K562 (cell line): ENCODE measurements around the gene AP4S1. TPM values are rescaled to one million over a fixed set of nuclear protein-coding genes. Genes with fewer than 3 reads are reported as not detected.

Experiments used
- ATAC-seq: fragments of 200-7000 bp; cut with Tn5 transposase; 3 replicates; pipeline ENCODE4 v1.9.1; 2020; ENCODE audit warnings: moderate library complexity
- BruUV-seq: library from RNA; stranded (reverse); fragments of 400-500 nt; replicated peaks from 2 replicates; lab custom pipeline; 2021; lab: Mats Ljungman, UMichigan
- CTCF ChIA-PET: fragments of 300-600 bp; formaldehyde crosslinking; extraction: SDS; loops from one replicate; lab custom pipeline; 2021; ENCODE audit warnings: low intra/inter-chr PET ratio; lab: Yijun Ruan, JAX
- POLR2A ChIA-PET: fragments of 300-600, 350-650 bp; sonication (Branson Sonifier 250); formaldehyde crosslinking; extraction: SDS; loops from one replicate; lab custom pipeline; 2021; ENCODE audit warnings: antibody characterized with exemption, inconsistent platforms; lab: Yijun Ruan, JAX
- DNase-seq, 4 experiments: peaks; one replicate each; pipeline versions ENCODE4 v3.0.0 to v3.0.0-alpha.2; 2011 to 2018; ENCODE audit warnings: low spot score in 3 of 4, mixed read lengths in 3 of 4; ENCODE audit errors: extremely low read depth in 1 of 4
- FAIRE-seq: peaks from 2 replicates; lab custom pipeline; 2011; peaks lifted over from hg19 to GRCh38; lab: Jason Lieb, UNC
- H2AFZ ChIP-seq: 2 replicates; pipeline ENCODE4 v1.6.0; 2011; ENCODE audit warnings: low read depth, low read length, control low read depth, inconsistent platforms
- H3K27ac ChIP-seq: fragments of 200-600 bp; 3 replicates; pipeline ENCODE4 v1.8.0; 2011; ENCODE audit warnings: low read depth, mild to moderate bottlenecking, control low read depth, inconsistent platforms, low read length, moderate library complexity, mixed read lengths; ENCODE audit errors: extremely low read depth
- H3K27me3 ChIP-seq, 2 experiments: fragments of 300-600 bp in 1 of 2; 2 replicates in 1 of 2; 3 replicates in 1 of 2; pipeline versions ENCODE4 v1.6.0 to v1.8.0; 2011; ENCODE audit warnings: inconsistent platforms in 2 of 2, low read length in 2 of 2, mild to moderate bottlenecking in 1 of 2, mixed read lengths in 1 of 2, moderate library complexity in 1 of 2; ENCODE audit not compliant: control insufficient read depth in 2 of 2, insufficient read depth in 2 of 2
- H3K36me3 ChIP-seq: fragments of 300-600 bp; 3 replicates; pipeline ENCODE4 v1.8.0; 2011; ENCODE audit warnings: mild to moderate bottlenecking, low read length, inconsistent platforms; ENCODE audit not compliant: control insufficient read depth, insufficient read depth
- H3K4me1 ChIP-seq, 2 experiments: fragments of 200-600 bp in 1 of 2; replicated peaks in 1 of 2; 2 replicates in 1 of 2; 3 replicates in 1 of 2; pipeline versions ENCODE4 v1.5.1 to v1.8.0; 2011; ENCODE audit warnings: inconsistent platforms in 2 of 2, low read length in 2 of 2, mild to moderate bottlenecking in 1 of 2, mixed read lengths in 1 of 2, moderate library complexity in 1 of 2; ENCODE audit not compliant: control insufficient read depth in 2 of 2, insufficient read depth in 2 of 2
- H3K4me2 ChIP-seq: 2 replicates; pipeline ENCODE4 v1.6.1; 2011; ENCODE audit warnings: low read length, control low read depth, inconsistent platforms, mixed read lengths; ENCODE audit not compliant: insufficient read depth
- H3K4me3 ChIP-seq: fragments of 200-600 bp; sonication (generic), shearing (Covaris generic); 2 replicates; pipeline ENCODE4 v1.5.1; 2016; ENCODE audit warnings: control low read depth, inconsistent platforms
- H3K79me2 ChIP-seq: fragments of 200-600 bp; 3 replicates; pipeline ENCODE4 v1.8.0; 2011; ENCODE audit warnings: low read length, inconsistent platforms; ENCODE audit not compliant: control insufficient read depth, insufficient read depth
- H3K9ac ChIP-seq, 2 experiments: 2 replicates each; pipeline versions ENCODE4 v1.6.0 to v1.6.1; 2011; ENCODE audit warnings: low read depth in 2 of 2, low read length in 2 of 2, control low read depth in 1 of 2, inconsistent platforms in 1 of 2, mild to moderate bottlenecking in 1 of 2, mixed read lengths in 1 of 2; ENCODE audit not compliant: insufficient read depth in 1 of 2
- H3K9me1 ChIP-seq: one replicate; pipeline ENCODE4 v1.6.0; 2011; ENCODE audit warnings: inconsistent platforms, mild to moderate bottlenecking, low read length, moderate library complexity; ENCODE audit not compliant: control insufficient read depth, insufficient read depth
- H3K9me3 ChIP-seq: replicated peaks from 2 replicates; pipeline ENCODE4 v1.5.1; 2011; ENCODE audit warnings: low read depth, low read length, inconsistent platforms; ENCODE audit not compliant: control insufficient read depth, insufficient read depth
- H4K20me1 ChIP-seq: replicated peaks from 2 replicates; pipeline ENCODE4 v1.6.1; 2011; ENCODE audit warnings: low read length, inconsistent platforms, mixed read lengths; ENCODE audit not compliant: control insufficient read depth, insufficient read depth
- ADNP ChIP-seq: fragments of 200-800 bp; sonication (Bioruptor generic); IDR thresholded peaks from 2 replicates; pipeline ENCODE4 v1.6.1; 2016; ENCODE audit warnings: missing genetic modification characterization, missing compliant biosample characterization
- CTCFL ChIP-seq: IDR thresholded peaks from 2 replicates; pipeline ENCODE4 v1.6.1; 2011; ENCODE audit warnings: borderline replicate concordance, low read depth, mild to moderate bottlenecking, moderate library complexity, low read length; ENCODE audit not compliant: insufficient read depth, poor library complexity, severe bottlenecking
- HDAC3 ChIP-seq: fragments of 450-650 bp; IDR thresholded peaks from 2 replicates; pipeline ENCODE4 v1.6.1; 2018; ENCODE audit warnings: borderline replicate concordance, mild to moderate bottlenecking, moderate library complexity; ENCODE audit not compliant: partially characterized antibody
- ILF3 ChIP-seq: fragments of 450-650 bp; IDR thresholded peaks from 2 replicates; pipeline ENCODE4 v1.6.1; 2018; ENCODE audit warnings: antibody characterized with exemption, mild to moderate bottlenecking, moderate library complexity, borderline replicate concordance
- MYC ChIP-seq, 2 experiments: fragments of 250-450 bp in 1 of 2; sonication (Bioruptor Pico) in 1 of 2; IDR thresholded peaks; 2 replicates each; pipeline versions ENCODE4 v1.5.1 to v1.6.1; 2012 to 2021; ENCODE audit warnings: low read depth in 2 of 2, borderline replicate concordance in 1 of 2, improper control_type of control experiment in 1 of 2, low read length in 1 of 2, mild to moderate bottlenecking in 1 of 2, moderate library complexity in 1 of 2
- NONO ChIP-seq, 2 experiments: fragments of 200-400 bp in 1 of 2; fragments of 450-650 bp in 1 of 2; formaldehyde crosslinking in 1 of 2; IDR thresholded peaks; 2 replicates each; pipeline ENCODE4 v1.6.1; 2017; ENCODE audit warnings: low read depth in 2 of 2, mild to moderate bottlenecking in 2 of 2, moderate library complexity in 2 of 2, low read length in 1 of 2
- TEAD1 ChIP-seq, 2 experiments: fragments of 450-650 bp in 1 of 2; sonication (generic) in 1 of 2; formaldehyde crosslinking; IDR thresholded peaks; 2 replicates each; pipeline versions ENCODE4 v1.4.0 to v1.8.0; 2020 to 2022; ENCODE audit warnings: mild to moderate bottlenecking in 2 of 2, missing genetic modification reagents in 1 of 2
- ZHX1 ChIP-seq: fragments of 150-350 bp; conservative IDR thresholded peaks from 2 replicates; pipeline ENCODE4 v1.6.1; 2014; ENCODE audit warnings: low read length
- ZNF121 ChIP-seq: sonication (generic); formaldehyde crosslinking; conservative IDR thresholded peaks from 2 replicates; pipeline ENCODE4 v1.8.0; 2022; ENCODE audit warnings: missing genetic modification reagents
- ZNF3 ChIP-seq: fragments of 250-450 bp; sonication (Bioruptor Pico); IDR thresholded peaks from 2 replicates; pipeline ENCODE4 v1.5.0; 2021; ENCODE audit warnings: mild to moderate bottlenecking, moderate library complexity
- ZNF316 ChIP-seq: fragments of 450-650 bp; IDR thresholded peaks from 2 replicates; pipeline ENCODE4 v1.6.1; 2016
- ZNF384 ChIP-seq: IDR thresholded peaks from 2 replicates; pipeline ENCODE4 v1.6.1; 2012; ENCODE audit warnings: low read depth, low read length, improper control_type of control experiment
- WGBS: fragments of 100-300 bp; shearing (Covaris generic); methylation state at CpG from one replicate; pipeline ENCODE4 v1.1.6; 2016; ENCODE audit warnings: low coverage, mixed read lengths; ENCODE audit not compliant: insufficient coverage; ENCODE audit errors: missing lambda C conversion rate; 5-methylcytosine and 5-hydroxymethylcytosine counted together
- in situ Hi-C: fragments of 300-500 bp; cut with MboI; formaldehyde crosslinking; loops from 4 replicates; pipeline ENCODE4 v1.15.0; 2018; ENCODE audit warnings: inconsistent platforms, mixed read lengths
- intact Hi-C: fragments of 100-400 bp; cut with micrococcal nuclease; formaldehyde crosslinking; loops from 2 replicates; pipeline ENCODE4 v1.14.2; 2022
- polyA plus RNA-seq, 8 experiments: library from polyadenylated mRNA; depleted of rRNA in 4 of 8; stranded (reverse) in 5 of 8; unstranded in 3 of 8; fragments of >200 nt; fragmentation: Nextera tagmentation in 2 of 8; fragmentation: Illumina TruSeq in 1 of 8; extraction: Ambion mirVana in 2 of 8; extraction: Trizol in 1 of 8; gene quantifications; 2 replicates each; pipeline versions ENCODE4 v1.2.1 to v1.2.3, GENCODE V29; 2011 to 2014; ENCODE audit warnings: inconsistent platforms in 1 of 8, missing spikeins in 1 of 8
- total RNA-seq, 7 experiments: library from RNA; depleted of rRNA in 6 of 7; stranded (reverse); fragments of >200 nt in 6 of 7; fragmentation: Illumina TruSeq in 2 of 7; extraction: Trizol in 2 of 7; gene quantifications; 2 replicates each; pipeline versions ENCODE4 v1.2.1 to v1.2.3, GENCODE V29; 2011 to 2021; ENCODE audit warnings: low replicate concordance in 1 of 7
- TF ChIP-seq, protein P1 (sequence below): sonication (generic); IDR thresholded peaks from 2 replicates; pipeline ENCODE4 v1.6.1; 2016

The AP4S1 gene
- total and polyA plus RNA-seq, 9 of the 15 experiments (the other 6 are each of a cell fraction or from before 2014, with no cell fraction given), result 3.7 to 7.8 (median 5.9) TPM

GRCh38 chr14:31029016-31029970 lies 3.8 kb downstream of the AP4S1 start (continued):
- TF ChIP-seq CTCFL (no peak), MYC (IDR thresholded peaks at IDR 0.05; ENCODE audit: low read depth, low read length) (no peak), MYC (CRISPR knock-in tag; IDR thresholded peaks at IDR 0.05; ENCODE audit: borderline replicate concordance, low read depth) (no peak), HDAC3 (no peak)
- TF ChIP-seq, protein P1, sequence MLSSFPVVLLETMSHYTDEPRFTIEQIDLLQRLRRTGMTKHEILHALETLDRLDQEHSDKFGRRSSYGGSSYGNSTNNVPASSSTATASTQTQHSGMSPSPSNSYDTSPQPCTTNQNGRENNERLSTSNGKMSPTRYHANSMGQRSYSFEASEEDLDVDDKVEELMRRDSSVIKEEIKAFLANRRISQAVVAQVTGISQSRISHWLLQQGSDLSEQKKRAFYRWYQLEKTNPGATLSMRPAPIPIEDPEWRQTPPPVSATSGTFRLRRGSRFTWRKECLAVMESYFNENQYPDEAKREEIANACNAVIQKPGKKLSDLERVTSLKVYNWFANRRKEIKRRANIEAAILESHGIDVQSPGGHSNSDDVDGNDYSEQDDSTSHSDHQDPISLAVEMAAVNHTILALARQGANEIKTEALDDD, result peak; percentile 5; the same call in 1 of the 2 replicates

- ATAC-seq (no peak), DNase-seq (no peak), FAIRE-seq (no peak)
- peak overlapping the region; percentile 81 for H3K27ac ChIP-seq
- H2AFZ ChIP-seq, result no peak overlapping the region
- no peaks in the 10 kb centered on the region for H4K20me1 ChIP-seq
- in situ Hi-C loops, result no loop called here
- H3K4me1 ChIP-seq, result peaks cover 24 to 52% of the 10 kb centered on the region in 2 experiments
- peaks cover 39% of the 10 kb centered on the region for H3K79me2 ChIP-seq
- no peak overlapping the region for H3K4me3 ChIP-seq
- no peak overlapping the region for H3K4me2 ChIP-seq
- ChIA-PET POLR2A (no interaction called here), CTCF (no interaction called here)
- H3K9me1 ChIP-seq, result no peaks in the 10 kb centered on the region
- no peaks in the 10 kb centered on the region for H3K36me3 ChIP-seq
- intact Hi-C loops, result no loop called here
- no peaks in the 10 kb centered on the region for H3K9me3 ChIP-seq
- no peak overlapping the region; a peak in 1 of 4 replicates for H3K9ac ChIP-seq
- no TSS peak for BruUV-seq
- WGBS, result 39% methylated on average over 5 of the region's 5 CpGs
- no peaks in the 10 kb centered on the region for H3K27me3 ChIP-seq
- TF ChIP-seq NONO (IDR thresholded peaks at IDR 0.05; ENCODE audit: low read depth in 2 of 2, low read length in 1 of 2) (no peak), TEAD1 (CRISPR knock-in tag; IDR thresholded peaks at IDR 0.05) (no peak), ADNP (no peak), ZHX1 (no peak), ZNF121 (CRISPR knock-in tag) (no peak), ZNF384 (0 out of 2 replicates have a peak, but pooled peaks have one; percentile 32), ILF3 (no peak), ZNF316 (peak; percentile 53; the same call in 1 of the 2 replicates), ZNF3 (no peak)
These were observed 5.0 kb downstream of the AP4S1 start for GRCh38 chr14:31030469-31030868.
